PC-9 (cell line): Measurements from ENCODE around the gene MTOR. TPM values are rescaled to one million over a fixed set of nuclear protein-coding genes. Genes with fewer than 3 reads are reported as not detected.
"Not testable (repeated sequence)": the region's sequence is repeated elsewhere in the genome, so short reads cannot be mapped to it uniquely, and the experiment has no call there.

Source experiments
- BruUV-seq: library from RNA; stranded (reverse); fragments of 400-500 nt; replicated peaks from 2 replicates; lab custom pipeline; 2021; lab: Mats Ljungman, UMichigan
- CTCF ChIA-PET: fragments of 300-600 bp; sonication (Branson Sonifier 250); formaldehyde crosslinking; loops from one replicate; lab custom pipeline; 2022; ENCODE audit warnings: antibody characterized with exemption; lab: Charles Lee
- POLR2A ChIA-PET: fragments of 300-600 bp; sonication (Branson Sonifier 250); formaldehyde crosslinking; loops from one replicate; lab custom pipeline; 2022; ENCODE audit warnings: antibody characterized with exemption; ENCODE audit not compliant: unreplicated experiment; lab: Charles Lee
- DNase-seq, 2 experiments: peaks; one replicate each; pipeline versions ENCODE4 v3.0.0 to v3.0.0-alpha.2; 2015 to 2022; ENCODE audit warnings: mixed read lengths in 1 of 2
- H2AFZ ChIP-seq: fragments of 200-600 bp; sonication (generic); 2 replicates; pipeline ENCODE4 v1.8.1; 2017; ENCODE audit warnings: antibody characterized with exemption
- H3F3A ChIP-seq: fragments of 200-600 bp; sonication (generic); 2 replicates; pipeline ENCODE4 v1.8.1; 2017; ENCODE audit warnings: antibody characterized with exemption, mild to moderate bottlenecking, low read depth; ENCODE audit not compliant: insufficient read depth
- H3K27ac ChIP-seq: fragments of 200-600 bp; sonication (generic); 2 replicates; pipeline ENCODE4 v1.6.1; 2016; ENCODE audit warnings: mixed run types
- H3K27me3 ChIP-seq: fragments of 200-600 bp; sonication (generic); 2 replicates; pipeline ENCODE4 v1.6.1; 2016; ENCODE audit warnings: low read depth, mixed run types; ENCODE audit not compliant: insufficient read depth
- H3K36me3 ChIP-seq: fragments of 200-600 bp; sonication (generic); 2 replicates; pipeline ENCODE4 v1.6.1; 2016; ENCODE audit warnings: low read depth, mixed run types
- H3K4me1 ChIP-seq: fragments of 200-600 bp; sonication (generic); replicated peaks from 2 replicates; pipeline ENCODE4 v1.6.1; 2016; ENCODE audit warnings: mixed run types; ENCODE audit not compliant: insufficient read depth
- H3K4me2 ChIP-seq: fragments of 200-600 bp; sonication (generic); 2 replicates; pipeline ENCODE4 v1.6.1; 2017; ENCODE audit warnings: mixed run types
- H3K4me3 ChIP-seq: fragments of 200-600 bp; sonication (generic); 2 replicates; pipeline ENCODE4 v1.6.1; 2016; ENCODE audit warnings: mixed run types
- H3K79me2 ChIP-seq: fragments of 200-600 bp; sonication (generic); 2 replicates; pipeline ENCODE4 v1.6.1; 2017; ENCODE audit warnings: low read depth, mixed run types
- H3K9me2 ChIP-seq: fragments of 200-600 bp; sonication (generic); 2 replicates; pipeline ENCODE4 v1.8.1; 2017; ENCODE audit warnings: mild to moderate bottlenecking; ENCODE audit not compliant: insufficient read depth
- H3K9me3 ChIP-seq: fragments of 200-600 bp; sonication (generic); 2 replicates; pipeline ENCODE4 v1.8.1; 2016; ENCODE audit warnings: low read depth; ENCODE audit not compliant: insufficient read depth
- H4K20me1 ChIP-seq: fragments of 200-600 bp; sonication (generic); 2 replicates; pipeline ENCODE4 v1.8.1; 2017; ENCODE audit not compliant: insufficient read depth
- EZH2 ChIP-seq: fragments of 200-600 bp; sonication (generic); IDR thresholded peaks from 2 replicates; pipeline ENCODE4 v1.8.0; 2017; ENCODE audit warnings: antibody characterized with exemption, low read depth
- intact Hi-C: fragments of 100-400 bp; cut with micrococcal nuclease; formaldehyde crosslinking; loops from one replicate; pipeline ENCODE4 v1.10.0; 2022; ENCODE audit not compliant: unreplicated experiment
- total RNA-seq: library from RNA; stranded (reverse); gene quantifications from 2 replicates; pipeline ENCODE4 v1.2.3, GENCODE V29; 2021
- TF ChIP-seq, protein P1 (sequence below): fragments of 200-600 bp; sonication (generic); conservative IDR thresholded peaks from 2 replicates; pipeline ENCODE4 v1.6.1; 2017; ENCODE audit warnings: mixed run types, antibody characterized with exemption, mild to moderate bottlenecking, moderate library complexity

Gene MTOR
- total RNA-seq, 1 experiment from 2014 or later, result 37.4 TPM

DNA sequence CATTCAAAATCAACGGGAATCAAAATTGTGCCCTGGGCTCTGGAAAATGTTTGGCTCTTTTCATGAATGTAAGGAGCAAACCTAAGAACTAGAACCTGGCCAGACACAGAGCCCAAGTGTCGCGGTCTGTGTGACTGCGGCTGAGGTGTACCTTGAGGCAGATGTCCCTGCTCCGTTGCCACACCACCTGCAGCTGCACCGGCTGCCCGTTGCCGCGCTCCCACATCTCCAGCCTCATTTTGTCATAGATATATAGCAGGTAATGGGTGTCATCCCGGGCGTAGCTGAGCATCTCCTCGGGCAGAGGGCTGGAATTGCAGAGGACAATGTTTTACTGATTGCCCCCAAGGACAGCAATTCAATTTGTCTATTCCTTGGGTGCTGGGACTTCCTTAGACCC, 181.4 kb downstream of the MTOR start:
- TF ChIP-seq, protein P1, sequence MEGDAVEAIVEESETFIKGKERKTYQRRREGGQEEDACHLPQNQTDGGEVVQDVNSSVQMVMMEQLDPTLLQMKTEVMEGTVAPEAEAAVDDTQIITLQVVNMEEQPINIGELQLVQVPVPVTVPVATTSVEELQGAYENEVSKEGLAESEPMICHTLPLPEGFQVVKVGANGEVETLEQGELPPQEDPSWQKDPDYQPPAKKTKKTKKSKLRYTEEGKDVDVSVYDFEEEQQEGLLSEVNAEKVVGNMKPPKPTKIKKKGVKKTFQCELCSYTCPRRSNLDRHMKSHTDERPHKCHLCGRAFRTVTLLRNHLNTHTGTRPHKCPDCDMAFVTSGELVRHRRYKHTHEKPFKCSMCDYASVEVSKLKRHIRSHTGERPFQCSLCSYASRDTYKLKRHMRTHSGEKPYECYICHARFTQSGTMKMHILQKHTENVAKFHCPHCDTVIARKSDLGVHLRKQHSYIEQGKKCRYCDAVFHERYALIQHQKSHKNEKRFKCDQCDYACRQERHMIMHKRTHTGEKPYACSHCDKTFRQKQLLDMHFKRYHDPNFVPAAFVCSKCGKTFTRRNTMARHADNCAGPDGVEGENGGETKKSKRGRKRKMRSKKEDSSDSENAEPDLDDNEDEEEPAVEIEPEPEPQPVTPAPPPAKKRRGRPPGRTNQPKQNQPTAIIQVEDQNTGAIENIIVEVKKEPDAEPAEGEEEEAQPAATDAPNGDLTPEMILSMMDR, result no peak
- TF ChIP-seq EZH2, result no peak
- no TSS peak for BruUV-seq
- no peaks in the 10 kb centered on the region for H3K9me2 ChIP-seq

DNA sequence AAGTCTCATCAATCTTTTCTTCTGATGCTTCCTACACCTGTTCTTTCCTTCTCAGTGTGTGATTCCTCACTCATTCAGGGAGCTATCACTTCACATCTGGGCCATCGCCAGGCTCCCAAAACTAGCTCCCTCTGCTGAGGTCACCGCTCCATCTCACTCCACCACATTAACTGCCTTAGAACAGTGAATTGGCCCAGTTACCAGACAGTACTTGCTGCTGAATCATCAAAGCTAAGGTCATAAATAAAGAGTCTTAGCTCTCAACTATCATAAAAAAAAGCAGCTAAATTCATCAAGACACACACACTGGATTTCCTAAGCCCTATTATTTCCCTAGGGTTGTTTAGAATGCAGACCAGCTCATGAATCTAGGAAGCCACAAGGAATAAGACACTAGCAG, 183.7 kb downstream of the MTOR start:
- ChIA-PET POLR2A (no interaction called here), CTCF (no interaction called here)
- Histone ChIP-seq H3K4me3 (no peak overlapping the region), H3K9me3 (no peaks in the 10 kb centered on the region), H3K27me3 (no peaks in the 10 kb centered on the region), H3K9me2 (no peaks in the 10 kb centered on the region), H3K4me1 (no peaks in the 10 kb centered on the region), H3K36me3 (no peaks in the 10 kb centered on the region), H3K4me2 (no peak overlapping the region), H3K79me2 (no peaks in the 10 kb centered on the region), H4K20me1 (no peaks in the 10 kb centered on the region), H2AFZ (no peak overlapping the region), H3K27ac (no peak overlapping the region), H3F3A (no peaks in the 10 kb centered on the region; the same call in 1 of the 2 replicates)
- intact Hi-C loops, result no loop called here
- TF ChIP-seq EZH2, result no peak
- TF ChIP-seq, protein P1, result no peak
- DNase-seq, result no peak
- BruUV-seq, result no TSS peak

More for the DNA sequence above, 181.4 kb downstream of the MTOR start:
- no peaks in the 10 kb centered on the region for H4K20me1 ChIP-seq
- H2AFZ ChIP-seq, result no peak overlapping the region
- no peaks in the 10 kb centered on the region for H3K79me2 ChIP-seq
- H3K27ac ChIP-seq, result no peak overlapping the region
- no peak for DNase-seq
- no peak overlapping the region for H3K4me3 ChIP-seq
- no peaks in the 10 kb centered on the region for H3K27me3 ChIP-seq
- H3K9me3 ChIP-seq, result no peaks in the 10 kb centered on the region
- H3K4me1 ChIP-seq, result no peaks in the 10 kb centered on the region
- no peak overlapping the region for H3K4me2 ChIP-seq
- intact Hi-C loops, result no loop called here
- H3F3A ChIP-seq, result no peaks in the 10 kb centered on the region; the same call in 1 of the 2 replicates
- H3K36me3 ChIP-seq, result no peaks in the 10 kb centered on the region
- ChIA-PET POLR2A (no interaction called here), CTCF (no interaction called here)

DNA sequence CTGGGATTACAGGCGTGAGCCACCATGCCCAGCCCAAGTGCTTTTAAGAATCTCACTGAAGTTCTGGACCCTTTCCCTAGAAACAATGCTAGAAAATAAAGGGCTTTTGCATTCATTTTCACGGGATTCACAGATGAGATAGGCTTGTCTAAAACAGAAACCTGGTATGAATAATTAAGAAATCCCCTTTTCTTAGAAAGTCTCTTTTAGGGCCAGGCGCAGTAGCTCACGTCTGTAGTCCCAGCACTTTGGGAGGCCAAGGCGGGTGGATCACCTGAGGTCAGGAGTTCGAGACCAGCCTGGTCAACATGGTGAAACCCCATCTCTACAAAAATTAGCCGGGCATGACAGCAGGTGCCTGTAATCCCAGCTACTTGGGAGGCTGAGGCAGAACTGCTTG, 189.0 kb downstream of the MTOR start:
- H3K9me2 ChIP-seq, H3K27ac ChIP-seq, H3K79me2 ChIP-seq, H3K36me3 ChIP-seq, H3K4me1 ChIP-seq, H4K20me1 ChIP-seq, H3K4me3 ChIP-seq, H3F3A ChIP-seq, H3K4me2 ChIP-seq, H3K27me3 ChIP-seq, H2AFZ ChIP-seq, intact Hi-C loops, DNase-seq, H3K9me3 ChIP-seq, BruUV-seq, POLR2A ChIA-PET: not testable (repeated sequence)
- CTCF ChIA-PET, result interaction anchor here (0.9 kb wide), 1 partner anchor 12 kb away, joined by 4 read pairs; no protein-coding TSS in a partner anchor
